Neural cell (in vitro differentiated cells): Measurements from ENCODE around the gene CACUL1. TPM values are rescaled to one million over a fixed set of nuclear protein-coding genes. Genes with fewer than 3 reads are reported as not detected.
"Not testable (repeated sequence)": the region's sequence is repeated elsewhere in the genome, so short reads cannot be mapped to it uniquely, and the experiment has no call there.

ENCODE experiments used
- H2AFZ ChIP-seq: fragments of 200-600, 300-800 bp; sonication (generic), shearing (Covaris generic); 2 replicates; pipeline ENCODE4 v1.6.0; 2014; ENCODE audit warnings: low read depth, mild to moderate bottlenecking, antibody characterized with exemption, low read length, moderate library complexity
- H3F3A ChIP-seq: fragments of 200-600 bp; shearing (Covaris generic); 2 replicates; pipeline ENCODE4 v1.6.1; 2016; ENCODE audit warnings: mild to moderate bottlenecking, moderate library complexity, mixed read lengths, antibody characterized with exemption, low read length; ENCODE audit not compliant: insufficient read depth, poor library complexity, severe bottlenecking
- H3K27ac ChIP-seq: fragments of 200-600, 300-800 bp; sonication (generic), shearing (Covaris generic); 2 replicates; pipeline ENCODE4 v1.5.1; 2014; ENCODE audit warnings: mild to moderate bottlenecking, low read length, moderate library complexity
- H3K27me3 ChIP-seq: fragments of 300-800, 200-600 bp; sonication (generic), shearing (Covaris generic); 2 replicates; pipeline ENCODE4 v1.6.0; 2014; ENCODE audit warnings: mild to moderate bottlenecking, low read depth, low read length, moderate library complexity; ENCODE audit not compliant: insufficient read depth
- H3K36me3 ChIP-seq: fragments of 300-800, 200-600 bp; sonication (generic), shearing (Covaris generic); 2 replicates; pipeline ENCODE4 v1.5.1; 2014; ENCODE audit warnings: mild to moderate bottlenecking, antibody characterized with exemption, low read length, moderate library complexity; ENCODE audit not compliant: insufficient read depth
- H3K4me2 ChIP-seq: fragments of 300-800, 200-600 bp; sonication (generic), shearing (Covaris generic); 2 replicates; pipeline ENCODE4 v1.6.0; 2014; ENCODE audit warnings: mild to moderate bottlenecking, low read length
- H3K4me3 ChIP-seq: fragments of 300-800, 200-600 bp; sonication (generic), shearing (Covaris generic); 2 replicates; pipeline ENCODE4 v1.5.1; 2014; ENCODE audit warnings: mild to moderate bottlenecking, low read length, moderate library complexity
- H3K79me2 ChIP-seq: fragments of 200-600 bp; shearing (Covaris generic); replicated peaks from 2 replicates; pipeline ENCODE4 v1.6.0; 2014; ENCODE audit warnings: mild to moderate bottlenecking, low read length, moderate library complexity; ENCODE audit not compliant: insufficient read depth
- H3K9ac ChIP-seq: fragments of 300-800, 200-600 bp; sonication (generic), shearing (Covaris generic); 2 replicates; pipeline ENCODE4 v1.6.1; 2016; ENCODE audit warnings: mild to moderate bottlenecking, low read length, mixed read lengths
- H3K9me2 ChIP-seq: fragments of 200-600 bp; shearing (Covaris generic); 2 replicates; pipeline ENCODE4 v1.6.1; 2016; ENCODE audit warnings: mild to moderate bottlenecking, low read length, mixed read lengths; ENCODE audit not compliant: insufficient read depth
- H3K9me3 ChIP-seq: fragments of 200-600, 300-800 bp; sonication (generic), shearing (Covaris generic); 2 replicates; pipeline ENCODE4 v1.6.1; 2016; ENCODE audit warnings: mild to moderate bottlenecking, mixed run types, low read length, moderate library complexity, mixed read lengths
- H4K20me1 ChIP-seq: fragments of 200-600 bp; shearing (Covaris generic); 2 replicates; pipeline ENCODE4 v1.6.1; 2016; ENCODE audit warnings: mild to moderate bottlenecking, mixed run types; ENCODE audit not compliant: insufficient read depth
- CTCF ChIP-seq: fragments of 450-650 bp; IDR thresholded peaks from 2 replicates; pipeline ENCODE4 v1.5.1; 2014; ENCODE audit warnings: antibody characterized with exemption, mild to moderate bottlenecking, moderate library complexity; ENCODE audit not compliant: poor library complexity, severe bottlenecking
- EP300 ChIP-seq: fragments of 450-650 bp; conservative IDR thresholded peaks from 2 replicates; pipeline ENCODE4 v1.6.1; 2014; ENCODE audit warnings: antibody characterized with exemption, mild to moderate bottlenecking, moderate library complexity; ENCODE audit not compliant: poor library complexity, severe bottlenecking
- EZH2 ChIP-seq: fragments of 200-600, 300-800 bp; shearing (Covaris generic), sonication (generic); IDR thresholded peaks from 2 replicates; pipeline ENCODE4 v1.6.1; 2014; ENCODE audit warnings: antibody characterized with exemption, low read length, borderline replicate concordance, mild to moderate bottlenecking; ENCODE audit not compliant: insufficient read depth, poor library complexity, severe bottlenecking
- MXI1 ChIP-seq: fragments of 450-650 bp; conservative IDR thresholded peaks from 2 replicates; pipeline ENCODE4 v1.6.1; 2014; ENCODE audit warnings: antibody characterized with exemption, mild to moderate bottlenecking; ENCODE audit not compliant: poor library complexity, severe bottlenecking
- POLR2AphosphoS5 ChIP-seq: IDR thresholded peaks from 2 replicates; pipeline ENCODE4 v1.6.1; 2012
- RAD21 ChIP-seq: fragments of 450-650 bp; conservative IDR thresholded peaks from 2 replicates; pipeline ENCODE4 v1.6.1; 2014; ENCODE audit warnings: antibody characterized with exemption, mild to moderate bottlenecking, moderate library complexity
- REST ChIP-seq: IDR thresholded peaks from 2 replicates; pipeline ENCODE4 v1.6.1; 2012; ENCODE audit warnings: borderline replicate concordance
- SMC3 ChIP-seq: fragments of 450-650 bp; conservative IDR thresholded peaks from 2 replicates; pipeline ENCODE4 v1.6.1; 2014; ENCODE audit warnings: antibody characterized with exemption, mild to moderate bottlenecking, moderate library complexity; ENCODE audit not compliant: poor library complexity
- TAF1 ChIP-seq: IDR thresholded peaks from 2 replicates; pipeline ENCODE4 v1.6.1; 2012; ENCODE audit warnings: low read depth
- polyA plus RNA-seq: library from polyadenylated mRNA; depleted of rRNA; stranded (reverse); fragments of >200 nt; gene quantifications from 2 replicates; pipeline ENCODE4 v1.2.3, GENCODE V29; 2014

CACUL1 gene
- polyA plus RNA-seq, 1 donor from 2014 or later: 12.8 TPM

GRCh38 chr10:118672766-118673715 is 81.7 kb downstream of the CACUL1 start:
- no peaks in the 10 kb centered on the region for H3K27me3 ChIP-seq
- H3K9me3 ChIP-seq: no peaks in the 10 kb centered on the region
- no peak overlapping the region for H3K27ac ChIP-seq
- H3K4me2 ChIP-seq: no peak overlapping the region
- H3K79me2 ChIP-seq: no peaks in the 10 kb centered on the region
- no peak overlapping the region for H3K4me3 ChIP-seq
- H3F3A ChIP-seq: no peaks in the 10 kb centered on the region
- H3K36me3 ChIP-seq: no peaks in the 10 kb centered on the region
- no peak overlapping the region for H3K9ac ChIP-seq
- TF ChIP-seq POLR2AphosphoS5 (no peak), CTCF (no peak), RAD21 (no peak), TAF1 (no peak), SMC3 (no peak), MXI1 (no peak), EZH2 (no peak), EP300 (no peak), REST (no peak)
- H2AFZ ChIP-seq: no peak overlapping the region
- no peaks in the 10 kb centered on the region for H4K20me1 ChIP-seq
- no peaks in the 10 kb centered on the region for H3K9me2 ChIP-seq

GRCh38 chr10:118672153-118672552 is 82.6 kb downstream of the CACUL1 start:
- H3K9me3 ChIP-seq: no peaks in the 10 kb centered on the region
- H3K27me3 ChIP-seq: no peaks in the 10 kb centered on the region
- H3F3A ChIP-seq: no peaks in the 10 kb centered on the region
- TF ChIP-seq EZH2 (no peak), REST (no peak), TAF1 (no peak), RAD21 (no peak), MXI1 (no peak), POLR2AphosphoS5 (no peak), EP300 (no peak), SMC3 (no peak), CTCF (no peak)
- H3K36me3 ChIP-seq: no peaks in the 10 kb centered on the region
- no peak overlapping the region for H3K27ac ChIP-seq
- H4K20me1 ChIP-seq: no peaks in the 10 kb centered on the region
- H2AFZ ChIP-seq: no peak overlapping the region
- H3K4me3 ChIP-seq: no peak overlapping the region
- H3K4me2 ChIP-seq: no peak overlapping the region
- H3K9me2 ChIP-seq: no peaks in the 10 kb centered on the region
- no peak overlapping the region for H3K9ac ChIP-seq
- H3K79me2 ChIP-seq: no peaks in the 10 kb centered on the region

GRCh38 chr10:118671221-118671620 is 83.5 kb downstream of the CACUL1 start:
- not testable (repeated sequence) for H3K27ac ChIP-seq, H3F3A ChIP-seq, H3K9me2 ChIP-seq, H3K9ac ChIP-seq, H3K9me3 ChIP-seq, H3K4me2 ChIP-seq, H3K27me3 ChIP-seq, H3K36me3 ChIP-seq, H2AFZ ChIP-seq, H4K20me1 ChIP-seq, H3K4me3 ChIP-seq, H3K79me2 ChIP-seq
